Thoracic aorta endothelial cell (primary cell): ENCODE measurements around the gene ARNT2. TPM values are rescaled to one million over a fixed set of nuclear protein-coding genes. Genes with fewer than 3 reads are reported as not detected.

ENCODE experiments used
- total RNA-seq: library from RNA; depleted of rRNA; stranded (reverse); fragments of >200 nt; gene quantifications from 2 replicates; pipeline ENCODE4 v1.2.3, GENCODE V29; 2012

ARNT2 gene
- total RNA-seq, result 0.27 and 0.93 TPM in 2 replicates

DNA sequence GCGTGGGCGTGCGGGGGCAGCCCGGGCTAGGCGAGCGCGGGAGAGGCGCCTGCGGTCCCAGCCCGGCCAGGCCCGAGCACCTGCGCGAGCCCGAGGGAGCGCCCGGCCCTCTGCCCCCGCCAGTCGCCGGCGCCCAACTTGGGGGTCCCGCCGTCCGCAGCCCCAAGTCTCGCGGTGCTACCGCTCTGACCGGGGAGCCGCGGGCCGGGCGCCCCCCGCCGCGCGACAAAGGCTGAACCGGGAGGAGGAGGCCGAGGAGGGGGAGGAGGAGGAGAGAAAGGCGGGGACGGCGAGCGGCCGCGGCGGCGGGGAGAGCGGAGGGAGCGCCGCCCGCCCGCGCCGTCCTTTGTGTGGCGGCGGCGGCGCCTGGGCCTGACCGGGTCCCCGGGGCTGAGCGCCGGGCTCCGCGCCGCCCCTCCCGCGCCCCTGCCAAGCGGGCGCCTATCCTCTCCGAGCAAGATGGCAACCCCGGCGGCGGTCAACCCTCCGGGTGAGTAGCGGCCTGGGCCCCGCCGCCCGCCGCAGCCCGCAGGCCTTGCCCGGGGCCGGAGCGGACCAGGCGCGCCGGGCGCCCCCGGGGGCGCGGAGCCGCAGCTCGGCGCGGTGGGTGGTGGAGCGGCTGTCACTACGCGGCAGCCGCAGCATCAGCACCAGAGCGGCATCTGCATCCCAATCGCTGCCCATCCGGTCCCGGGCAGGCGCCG is at the start of gene ARNT2:
ARNT2 (plus strand) TSS at position 326 of the 704 bp plus-strand sequence; CDS start at position 460, 134 bp downstream.

Other genes starting within 250 kb of the ARNT2 start
- gene CTXND1, start 152.2 kb upstream of the ARNT2 start, total RNA-seq, result not detected in 2 replicates